ENCODE measurements around the gene PHLDA3.

DNA sequence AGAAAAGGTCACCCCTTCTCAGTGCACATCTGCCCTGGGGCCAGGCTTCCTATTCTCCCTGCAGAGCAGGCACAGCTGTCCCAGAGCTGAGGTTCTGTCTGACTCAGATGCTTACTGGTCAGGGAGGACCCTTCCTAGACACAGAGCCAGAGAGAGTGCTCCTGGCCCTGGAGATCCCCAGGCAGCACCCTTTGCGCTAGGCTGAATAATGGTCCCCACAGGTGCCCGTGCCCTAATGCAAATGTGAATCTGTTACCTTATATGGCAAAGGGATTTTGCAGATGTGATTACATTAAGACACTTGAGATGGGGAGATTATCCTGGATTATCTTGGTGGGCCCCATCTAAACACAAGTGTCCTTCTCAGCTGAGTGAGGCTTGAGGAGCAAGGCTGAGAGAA lies 44.8 kb downstream of the PHLDA3 start:
- TF ChIP-seq, protein P1, sequence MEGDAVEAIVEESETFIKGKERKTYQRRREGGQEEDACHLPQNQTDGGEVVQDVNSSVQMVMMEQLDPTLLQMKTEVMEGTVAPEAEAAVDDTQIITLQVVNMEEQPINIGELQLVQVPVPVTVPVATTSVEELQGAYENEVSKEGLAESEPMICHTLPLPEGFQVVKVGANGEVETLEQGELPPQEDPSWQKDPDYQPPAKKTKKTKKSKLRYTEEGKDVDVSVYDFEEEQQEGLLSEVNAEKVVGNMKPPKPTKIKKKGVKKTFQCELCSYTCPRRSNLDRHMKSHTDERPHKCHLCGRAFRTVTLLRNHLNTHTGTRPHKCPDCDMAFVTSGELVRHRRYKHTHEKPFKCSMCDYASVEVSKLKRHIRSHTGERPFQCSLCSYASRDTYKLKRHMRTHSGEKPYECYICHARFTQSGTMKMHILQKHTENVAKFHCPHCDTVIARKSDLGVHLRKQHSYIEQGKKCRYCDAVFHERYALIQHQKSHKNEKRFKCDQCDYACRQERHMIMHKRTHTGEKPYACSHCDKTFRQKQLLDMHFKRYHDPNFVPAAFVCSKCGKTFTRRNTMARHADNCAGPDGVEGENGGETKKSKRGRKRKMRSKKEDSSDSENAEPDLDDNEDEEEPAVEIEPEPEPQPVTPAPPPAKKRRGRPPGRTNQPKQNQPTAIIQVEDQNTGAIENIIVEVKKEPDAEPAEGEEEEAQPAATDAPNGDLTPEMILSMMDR (IDR thresholded peaks at IDR 0.05; ENCODE audit: low read depth, low read length, poor library complexity, severe bottlenecking) = no peak
- TF ChIP-seq EZH2phosphoT487 (IDR thresholded peaks at IDR 0.05; ENCODE audit: borderline replicate concordance, low read length) = no peak

Data from DOHH2 (cell line).